Panc1 (cell line): Measurements from ENCODE around the gene TNFRSF18. TPM values are rescaled to one million over a fixed set of nuclear protein-coding genes. Genes with fewer than 3 reads are reported as not detected.
A peak's percentile ranks its signal among the peaks of the same experiment; 100 is the strongest.
"Not testable (repeated sequence)": the region's sequence is repeated elsewhere in the genome, so short reads cannot be mapped to it uniquely, and the experiment has no call there.

Experiments used
- ATAC-seq: fragments of 200-7000 bp; cut with Tn5 transposase; 2 replicates; pipeline ENCODE4 v1.9.1; 2020; ENCODE audit warnings: mild to moderate bottlenecking, moderate library complexity
- BruUV-seq: library from RNA; stranded (reverse); fragments of 400-500 nt; replicated peaks from 2 replicates; lab custom pipeline; 2021; lab: Mats Ljungman, UMichigan
- CTCF ChIA-PET: fragments of 300-600 bp; sonication (Branson Sonifier 250); formaldehyde crosslinking; loops from one replicate; lab custom pipeline; 2022; ENCODE audit warnings: antibody characterized with exemption; lab: Charles Lee
- POLR2A ChIA-PET: fragments of 300-600 bp; sonication (Branson Sonifier 250); formaldehyde crosslinking; loops from one replicate; lab custom pipeline; 2022; ENCODE audit warnings: antibody characterized with exemption; lab: Charles Lee
- DNase-seq: peaks from one replicate; pipeline ENCODE4 v3.0.0-alpha.2; 2010; ENCODE audit warnings: low read depth, low spot score
- H3K27ac ChIP-seq: 2 replicates; pipeline ENCODE4 v1.5.1; 2011; ENCODE audit warnings: mild to moderate bottlenecking, low read length, inconsistent platforms
- H3K27me3 ChIP-seq: fragments of 200-500 bp; sonication (Bioruptor generic); 2 replicates; pipeline ENCODE4 v1.6.0; 2014; ENCODE audit warnings: low read length, inconsistent platforms; ENCODE audit not compliant: control insufficient read depth, insufficient read depth
- H3K36me3 ChIP-seq: fragments of 200-500 bp; sonication (Bioruptor generic); 2 replicates; pipeline ENCODE4 v1.5.1; 2014; ENCODE audit warnings: inconsistent platforms, mild to moderate bottlenecking, low read length, moderate library complexity; ENCODE audit not compliant: control insufficient read depth, insufficient read depth
- H3K4me1 ChIP-seq: 2 replicates; pipeline ENCODE4 v1.5.1; 2011; ENCODE audit warnings: inconsistent platforms, mild to moderate bottlenecking, low read length, moderate library complexity; ENCODE audit not compliant: control insufficient read depth, insufficient read depth
- H3K4me3 ChIP-seq, 2 experiments: 2 replicates each; pipeline ENCODE4 v1.5.1; 2011 to 2012; ENCODE audit warnings: low read depth in 2 of 2, low read length in 2 of 2, mild to moderate bottlenecking in 2 of 2, inconsistent platforms in 1 of 2, moderate library complexity in 1 of 2
- H3K9me3 ChIP-seq: fragments of 200-500 bp; sonication (Bioruptor generic); 2 replicates; pipeline ENCODE4 v1.5.1; 2014; ENCODE audit warnings: low read depth, mild to moderate bottlenecking, inconsistent platforms, low read length, moderate library complexity; ENCODE audit not compliant: control insufficient read depth, insufficient read depth
- CTCF ChIP-seq: fragments of 450-650 bp; IDR thresholded peaks from 2 replicates; pipeline ENCODE4 v1.5.1; 2017; ENCODE audit warnings: mild to moderate bottlenecking
- POLR2AphosphoS5 ChIP-seq: IDR thresholded peaks from 2 replicates; pipeline ENCODE4 v1.6.1; 2012; ENCODE audit warnings: mild to moderate bottlenecking, low read depth, low read length, moderate library complexity
- REST ChIP-seq, 2 experiments: IDR thresholded peaks; 2 replicates each; pipeline ENCODE4 v1.6.1; 2011 to 2012; ENCODE audit warnings: low read depth in 2 of 2, control low read depth in 1 of 2, low read length in 1 of 2, mild to moderate bottlenecking in 1 of 2, moderate library complexity in 1 of 2; ENCODE audit not compliant: insufficient read depth in 1 of 2
- SIN3A ChIP-seq: IDR thresholded peaks from 2 replicates; pipeline ENCODE4 v1.6.1; 2012; ENCODE audit warnings: low read depth, mild to moderate bottlenecking, low read length, moderate library complexity, borderline replicate concordance; ENCODE audit not compliant: insufficient read depth
- TCF7L2 ChIP-seq: IDR thresholded peaks from 2 replicates; pipeline ENCODE4 v1.6.1; 2011; ENCODE audit warnings: mild to moderate bottlenecking, low read depth, low read length, inconsistent platforms
- in situ Hi-C: cut with HindIII; loops from 2 replicates; pipeline ENCODE4 v1.10.0; 2016; ENCODE audit warnings: low sequenced_read_pairs, low pct_unique_long_range_greater_than_20kb
- intact Hi-C: fragments of 100-400 bp; cut with micrococcal nuclease; formaldehyde crosslinking; loops from one replicate; pipeline ENCODE4 v1.10.0; 2022; ENCODE audit not compliant: unreplicated experiment
- total RNA-seq: library from RNA; stranded (reverse); gene quantifications from one replicate; pipeline ENCODE4 v1.2.1, GENCODE V29; 2021; ENCODE audit not compliant: unreplicated experiment

The TNFRSF18 gene
- total RNA-seq, 1 experiment from 2014 or later = 4.3 TPM

GRCh38 chr1:1248009-1248913 is 41.9 kb upstream of the TNFRSF18 start:
- DNase-seq, H3K9me3 ChIP-seq, H3K27me3 ChIP-seq, ATAC-seq, POLR2A ChIA-PET, intact Hi-C loops, in situ Hi-C loops, H3K4me3 ChIP-seq, BruUV-seq, CTCF ChIA-PET, H3K36me3 ChIP-seq: not testable (repeated sequence)
- Histone ChIP-seq H3K27ac (peak overlapping the region; percentile 44), H3K4me1 (peaks cover 36% of the 10 kb centered on the region)

GRCh38 chr1:1247341-1247913 is 41.0 kb upstream of the TNFRSF18 start:
- Histone ChIP-seq H3K27me3 (no peaks in the 10 kb centered on the region), H3K4me1 (peaks cover 39% of the 10 kb centered on the region), H3K9me3 (no peaks in the 10 kb centered on the region), H3K27ac (peak overlapping the region; percentile 46), H3K36me3 (no peaks in the 10 kb centered on the region), H3K4me3 (no peak overlapping the region)
- DNase-seq (no peak), ATAC-seq (no peak)
- intact Hi-C loops (no loop called here), in situ Hi-C loops (no loop called here)
- TF ChIP-seq SIN3A = no peak
- no peak for TF ChIP-seq TCF7L2
- TF ChIP-seq CTCF = no peak
- TF ChIP-seq REST (IDR thresholded peaks at IDR 0.05; ENCODE audit: insufficient read depth in 1 of 2, low read depth in 2 of 2, low read length in 1 of 2) = no peak
- TF ChIP-seq POLR2AphosphoS5 = no peak
- ChIA-PET POLR2A (no interaction called here), CTCF (no interaction called here)
- no TSS peak for BruUV-seq
